ENCODE results near the gene CCDC90B.

CCDC90B gene

GRCh38 chr11:83257761-83258168, 28.4 kb downstream of the CCDC90B start:
- TF ChIP-seq GATA2 (IDR thresholded peaks at IDR 0.05; ENCODE audit: low read depth, low read length) (no peak), GATA3 (IDR thresholded peaks at IDR 0.05; ENCODE audit: low read depth, low read length) (no peak)

- TF ChIP-seq GATA2 (IDR thresholded peaks at IDR 0.05; ENCODE audit: low read depth, low read length), result no peak
- TF ChIP-seq GATA3 (IDR thresholded peaks at IDR 0.05; ENCODE audit: low read depth, low read length), result no peak
These were observed 29.4 kb downstream of the CCDC90B start for GRCh38 chr11:83256602-83257340.

- TF ChIP-seq GATA3 (IDR thresholded peaks at IDR 0.05; ENCODE audit: low read depth, low read length), result no peak
- no peak for TF ChIP-seq GATA2 (IDR thresholded peaks at IDR 0.05; ENCODE audit: low read depth, low read length)
These were observed 30.8 kb downstream of the CCDC90B start for GRCh38 chr11:83255366-83255765.

GRCh38 chr11:83252941-83253340, 33.2 kb downstream of the CCDC90B start:
- no peak for TF ChIP-seq GATA3 (IDR thresholded peaks at IDR 0.05; ENCODE audit: low read depth, low read length)
- TF ChIP-seq GATA2 (IDR thresholded peaks at IDR 0.05; ENCODE audit: low read depth, low read length), result no peak

- TF ChIP-seq GATA3 (IDR thresholded peaks at IDR 0.05; ENCODE audit: low read depth, low read length) (no peak), GATA2 (IDR thresholded peaks at IDR 0.05; ENCODE audit: low read depth, low read length) (no peak)
These were observed 33.9 kb downstream of the CCDC90B start for GRCh38 chr11:83252266-83252665.

- TF ChIP-seq GATA2 (IDR thresholded peaks at IDR 0.05; ENCODE audit: low read depth, low read length) (no peak), GATA3 (IDR thresholded peaks at IDR 0.05; ENCODE audit: low read depth, low read length) (no peak)
These were observed 36.1 kb downstream of the CCDC90B start for GRCh38 chr11:83249972-83250593.

GRCh38 chr11:83249445-83249844, 36.7 kb downstream of the CCDC90B start:
- TF ChIP-seq GATA3 (IDR thresholded peaks at IDR 0.05; ENCODE audit: low read depth, low read length) (no peak), GATA2 (IDR thresholded peaks at IDR 0.05; ENCODE audit: low read depth, low read length) (no peak)

GRCh38 chr11:83241291-83241946, 44.7 kb downstream of the CCDC90B start:
- TF ChIP-seq GATA3 (IDR thresholded peaks at IDR 0.05; ENCODE audit: low read depth, low read length) (no peak), GATA2 (IDR thresholded peaks at IDR 0.05; ENCODE audit: low read depth, low read length) (no peak)

- TF ChIP-seq GATA3 (IDR thresholded peaks at IDR 0.05; ENCODE audit: low read depth, low read length), result no peak
- TF ChIP-seq GATA2 (IDR thresholded peaks at IDR 0.05; ENCODE audit: low read depth, low read length), result no peak
These were observed 48.1 kb downstream of the CCDC90B start for GRCh38 chr11:83238111-83238510.

- TF ChIP-seq GATA2 (IDR thresholded peaks at IDR 0.05; ENCODE audit: low read depth, low read length), result no peak
- TF ChIP-seq GATA3 (IDR thresholded peaks at IDR 0.05; ENCODE audit: low read depth, low read length), result no peak
These were observed 50.3 kb downstream of the CCDC90B start for GRCh38 chr11:83235825-83236224.

GRCh38 chr11:83223457-83223856, 62.7 kb downstream of the CCDC90B start:
- TF ChIP-seq GATA3 (IDR thresholded peaks at IDR 0.05; ENCODE audit: low read depth, low read length), result no peak
- no peak for TF ChIP-seq GATA2 (IDR thresholded peaks at IDR 0.05; ENCODE audit: low read depth, low read length)

- TF ChIP-seq GATA2 (IDR thresholded peaks at IDR 0.05; ENCODE audit: low read depth, low read length), result no peak
- TF ChIP-seq GATA3 (IDR thresholded peaks at IDR 0.05; ENCODE audit: low read depth, low read length), result no peak
These were observed 63.7 kb downstream of the CCDC90B start for GRCh38 chr11:83222499-83222898.

- TF ChIP-seq GATA2 (IDR thresholded peaks at IDR 0.05; ENCODE audit: low read depth, low read length) (no peak), GATA3 (IDR thresholded peaks at IDR 0.05; ENCODE audit: low read depth, low read length) (no peak)
These were observed 64.5 kb downstream of the CCDC90B start for GRCh38 chr11:83221694-83222093.

GRCh38 chr11:83220260-83220659, 65.9 kb downstream of the CCDC90B start:
- no peak for TF ChIP-seq GATA2 (IDR thresholded peaks at IDR 0.05; ENCODE audit: low read depth, low read length)
- no peak for TF ChIP-seq GATA3 (IDR thresholded peaks at IDR 0.05; ENCODE audit: low read depth, low read length)

GRCh38 chr11:83219095-83219494, 67.1 kb downstream of the CCDC90B start:
- no peak for TF ChIP-seq GATA3 (IDR thresholded peaks at IDR 0.05; ENCODE audit: low read depth, low read length)
- no peak for TF ChIP-seq GATA2 (IDR thresholded peaks at IDR 0.05; ENCODE audit: low read depth, low read length)

Data from SH-SY5Y (cell line).